K562 (cell line): ENCODE data around the gene AKR1A1. TPM values are rescaled to one million over a fixed set of nuclear protein-coding genes. Genes with fewer than 3 reads are reported as not detected.
A peak's percentile ranks its signal among the peaks of the same experiment; 100 is the strongest.

Source experiments
- CBX3 ChIP-seq, 2 experiments: IDR thresholded peaks; 1 replicate in 1 of 2; 2 replicates in 1 of 2; pipeline ENCODE4 v1.6.1; 2012; ENCODE audit warnings: inconsistent platforms in 2 of 2, low read length in 2 of 2, borderline replicate concordance in 1 of 2, control low read depth in 1 of 2
- COPS2 ChIP-seq: fragments of 450-650 bp; conservative IDR thresholded peaks from 2 replicates; pipeline ENCODE4 v1.6.1; 2016; ENCODE audit warnings: mild to moderate bottlenecking, moderate library complexity
- CTCF ChIP-seq, 3 experiments: IDR thresholded peaks in 2 of 3; conservative IDR thresholded peaks in 1 of 3; 2 replicates each; pipeline ENCODE4 v1.5.1; 2011 to 2012; ENCODE audit warnings: low read length in 3 of 3, mild to moderate bottlenecking in 3 of 3, control low read depth in 2 of 3, improper control_type of control experiment in 1 of 3, inconsistent platforms in 1 of 3, low read depth in 1 of 3, mixed read lengths in 1 of 3, moderate library complexity in 1 of 3; ENCODE audit not compliant: insufficient read depth in 2 of 3
- DIDO1 ChIP-seq: fragments of 450-650 bp; IDR thresholded peaks from 2 replicates; pipeline ENCODE4 v1.6.1; 2016; ENCODE audit warnings: low read depth, missing biosample characterization, missing genetic modification characterization
- ELF2 ChIP-seq: fragments of 250-450 bp; sonication (Bioruptor Pico); IDR thresholded peaks from 2 replicates; pipeline ENCODE4 v1.5.0; 2021; ENCODE audit warnings: mild to moderate bottlenecking
- FOXA1 ChIP-seq: fragments of 450-650 bp; IDR thresholded peaks from 2 replicates; pipeline ENCODE4 v1.6.1; 2016; ENCODE audit warnings: mild to moderate bottlenecking, borderline replicate concordance
- GABPA ChIP-seq: fragments of 200-800 bp; sonication (Bioruptor generic); conservative IDR thresholded peaks from 2 replicates; pipeline ENCODE4 v1.6.1; 2016; ENCODE audit warnings: low read depth, missing genetic modification characterization, missing compliant biosample characterization
- JUNB ChIP-seq: fragments of 450-650 bp; formaldehyde crosslinking; conservative IDR thresholded peaks from 2 replicates; pipeline ENCODE4 v1.4.0; 2020; ENCODE audit warnings: mild to moderate bottlenecking
- NCOA2 ChIP-seq, 2 experiments: fragments of 450-650 bp; IDR thresholded peaks; 2 replicates each; pipeline ENCODE4 v1.6.1; 2018; ENCODE audit warnings: mild to moderate bottlenecking in 2 of 2, moderate library complexity in 1 of 2; ENCODE audit not compliant: partially characterized antibody in 2 of 2
- POLR2AphosphoS2 ChIP-seq: IDR thresholded peaks from 2 replicates; pipeline ENCODE4 v1.6.1; 2012; ENCODE audit warnings: low read length, improper control_type of control experiment
- RBM39 ChIP-seq: fragments of 200-400 bp; formaldehyde crosslinking; optimal IDR thresholded peaks from 2 replicates; pipeline ENCODE3; 2018; ENCODE audit warnings: low read depth, low read length
- TCF3 ChIP-seq: sonication (generic); formaldehyde crosslinking; IDR thresholded peaks from 2 replicates; pipeline ENCODE4 v1.4.0; 2020; ENCODE audit warnings: mild to moderate bottlenecking, missing genetic modification reagents
- THAP7 ChIP-seq: fragments of 250-450 bp; sonication (Bioruptor Pico); IDR thresholded peaks from 2 replicates; pipeline ENCODE4 v1.5.0; 2021
- TRIM25 ChIP-seq: fragments of 450-650 bp; IDR thresholded peaks from 2 replicates; pipeline ENCODE4 v1.7.0; 2016; ENCODE audit warnings: borderline replicate concordance
- USF1 ChIP-seq: sonication (generic); formaldehyde crosslinking; IDR thresholded peaks from 2 replicates; pipeline ENCODE4 v1.9.0; 2022; ENCODE audit warnings: mild to moderate bottlenecking, missing genetic modification reagents
- XRCC3 ChIP-seq: fragments of 450-650 bp; IDR thresholded peaks from 2 replicates; pipeline ENCODE4 v1.6.1; 2017; ENCODE audit warnings: mild to moderate bottlenecking, moderate library complexity
- ZEB2 ChIP-seq: fragments of 450-650 bp; IDR thresholded peaks from 2 replicates; pipeline ENCODE4 v1.6.1; 2016
- ZNF146 ChIP-seq: IDR thresholded peaks from one replicate; pipeline ENCODE4 v1.6.1; 2018; ENCODE audit warnings: missing compliant biosample characterization; ENCODE audit not compliant: unreplicated experiment
- ZNF398 ChIP-seq: fragments of 250-450 bp; sonication (Bioruptor Pico); IDR thresholded peaks from 2 replicates; pipeline ENCODE4 v1.8.0; 2021; ENCODE audit warnings: moderate library complexity, mild to moderate bottlenecking, inconsistent platforms
- ZNF778 ChIP-seq: fragments of 450-650 bp; formaldehyde crosslinking; IDR thresholded peaks from 2 replicates; pipeline ENCODE4 v1.4.0; 2020; ENCODE audit warnings: mild to moderate bottlenecking, moderate library complexity
- ZNF780A ChIP-seq: fragments of 250-450 bp; sonication (Bioruptor Pico); IDR thresholded peaks from 2 replicates; pipeline ENCODE4 v1.5.0; 2021; ENCODE audit warnings: mild to moderate bottlenecking
- ZNF830 ChIP-seq: fragments of 250-450 bp; sonication (Bioruptor Pico); IDR thresholded peaks from 2 replicates; pipeline ENCODE4 v1.5.0; 2021; ENCODE audit warnings: mild to moderate bottlenecking
- ZSCAN29 ChIP-seq: fragments of 450-650 bp; IDR thresholded peaks from 2 replicates; pipeline ENCODE4 v1.6.1; 2017
- polyA plus RNA-seq, 8 experiments: library from polyadenylated mRNA; depleted of rRNA in 4 of 8; stranded (reverse) in 5 of 8; unstranded in 3 of 8; fragments of >200 nt; fragmentation: Nextera tagmentation in 2 of 8; fragmentation: Illumina TruSeq in 1 of 8; extraction: Ambion mirVana in 2 of 8; extraction: Trizol in 1 of 8; gene quantifications; 2 replicates each; pipeline versions ENCODE4 v1.2.1 to v1.2.3, GENCODE V29; 2011 to 2014; ENCODE audit warnings: inconsistent platforms in 1 of 8, missing spikeins in 1 of 8
- total RNA-seq, 7 experiments: library from RNA; depleted of rRNA in 6 of 7; stranded (reverse); fragments of >200 nt in 6 of 7; fragmentation: Illumina TruSeq in 2 of 7; extraction: Trizol in 2 of 7; gene quantifications; 2 replicates each; pipeline versions ENCODE4 v1.2.1 to v1.2.3, GENCODE V29; 2011 to 2021; ENCODE audit warnings: low replicate concordance in 1 of 7

Gene AKR1A1
- total and polyA plus RNA-seq, 9 of the 15 experiments (the other 6 are each of a cell fraction or from before 2014, with no cell fraction given): 68.6 to 211 (median 132) TPM

- TF ChIP-seq ELF2: 0 out of 2 replicates have a peak, but pooled peaks have one; percentile 7
- no peak for TF ChIP-seq NCOA2 (IDR thresholded peaks at IDR 0.05; ENCODE audit: partially characterized antibody in 2 of 2)
- no peak for TF ChIP-seq RBM39
- TF ChIP-seq JUNB (CRISPR knock-in tag): no peak
- TF ChIP-seq ZNF146 (CRISPR knock-in tag): no peak
- TF ChIP-seq CBX3 (IDR thresholded peaks at IDR 0.05; ENCODE audit: borderline replicate concordance in 1 of 2, low read length in 2 of 2): peak in 1 of 2 experiments; percentile 55; a peak in 1 of 3 replicates
- TF ChIP-seq THAP7 (CRISPR knock-in tag): no peak; the same call in 1 of the 2 replicates
- no peak; the same call in 1 of the 2 replicates for TF ChIP-seq GABPA (tag)
- no peak for TF ChIP-seq ZNF778 (CRISPR knock-in tag)
- TF ChIP-seq COPS2: no peak
- TF ChIP-seq ZNF398 (CRISPR knock-in tag): no peak
- TF ChIP-seq DIDO1 (tag): no peak
- TF ChIP-seq POLR2AphosphoS2: no peak
- TF ChIP-seq ZNF780A: no peak
- TF ChIP-seq TRIM25: no peak
- TF ChIP-seq FOXA1: no peak
- no peak for TF ChIP-seq USF1 (CRISPR knock-in tag)
- no peak for TF ChIP-seq XRCC3
- no peak for TF ChIP-seq ZNF830 (CRISPR knock-in tag)
- TF ChIP-seq ZSCAN29: no peak
- no peak for TF ChIP-seq ZEB2
- 0 out of 2 replicates have a peak, but pooled peaks have one; percentile 13 for TF ChIP-seq TCF3
- peak; percentile 23 to 26 (median 25); a peak in 2 of 6 replicates for TF ChIP-seq CTCF (IDR thresholded peaks at IDR 0.05 in 2 of 3, conservative IDR thresholded peaks at IDR 0.05 in 1 of 3; ENCODE audit: insufficient read depth in 2 of 3, low read depth in 1 of 3, low read length in 3 of 3)
These were observed 33.9 kb downstream of the AKR1A1 start (continued) for GRCh38 chr1:45584351-45585109.
